GM12865 (cell line): ENCODE results near the gene NUPR1.

ENCODE experiments used
- DNase-seq: peaks from one replicate; pipeline ENCODE4 v3.0.0; 2010; ENCODE audit warnings: low read depth
- H3K4me3 ChIP-seq: 2 replicates; pipeline ENCODE4 v1.5.1; 2011; ENCODE audit warnings: mild to moderate bottlenecking, low read depth, low read length, control low read depth
- TF ChIP-seq, protein P1 (sequence below): IDR thresholded peaks from 2 replicates; pipeline ENCODE4 v1.5.1; 2011; ENCODE audit warnings: low read length, control low read depth, low read depth, inconsistent platforms; ENCODE audit not compliant: insufficient read depth; ENCODE audit errors: missing control alignments

The NUPR1 gene

DNA sequence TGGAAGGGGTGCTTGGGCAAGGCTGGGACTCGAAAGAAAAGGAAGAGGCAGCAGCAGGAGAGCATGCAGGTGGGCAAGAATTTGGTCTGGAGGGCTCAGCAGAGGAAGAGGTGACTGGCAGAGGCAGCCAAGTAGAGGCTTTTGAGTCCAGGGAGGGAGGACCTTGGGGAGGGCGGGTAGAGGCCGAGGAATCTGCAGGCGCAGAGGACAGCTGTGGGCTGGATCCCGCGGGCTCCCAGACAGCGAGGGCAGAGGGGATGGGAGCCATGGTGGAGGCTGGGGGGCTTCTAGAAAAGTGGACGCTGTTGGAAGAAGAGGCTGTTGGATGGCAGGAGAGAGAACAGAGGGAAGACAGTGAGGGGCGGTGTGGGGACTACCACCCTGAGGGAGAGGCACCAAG lies 41.4 kb downstream of the NUPR1 start:
- DNase-seq = no peak
- no peak overlapping the region for H3K4me3 ChIP-seq
- TF ChIP-seq, protein P1, sequence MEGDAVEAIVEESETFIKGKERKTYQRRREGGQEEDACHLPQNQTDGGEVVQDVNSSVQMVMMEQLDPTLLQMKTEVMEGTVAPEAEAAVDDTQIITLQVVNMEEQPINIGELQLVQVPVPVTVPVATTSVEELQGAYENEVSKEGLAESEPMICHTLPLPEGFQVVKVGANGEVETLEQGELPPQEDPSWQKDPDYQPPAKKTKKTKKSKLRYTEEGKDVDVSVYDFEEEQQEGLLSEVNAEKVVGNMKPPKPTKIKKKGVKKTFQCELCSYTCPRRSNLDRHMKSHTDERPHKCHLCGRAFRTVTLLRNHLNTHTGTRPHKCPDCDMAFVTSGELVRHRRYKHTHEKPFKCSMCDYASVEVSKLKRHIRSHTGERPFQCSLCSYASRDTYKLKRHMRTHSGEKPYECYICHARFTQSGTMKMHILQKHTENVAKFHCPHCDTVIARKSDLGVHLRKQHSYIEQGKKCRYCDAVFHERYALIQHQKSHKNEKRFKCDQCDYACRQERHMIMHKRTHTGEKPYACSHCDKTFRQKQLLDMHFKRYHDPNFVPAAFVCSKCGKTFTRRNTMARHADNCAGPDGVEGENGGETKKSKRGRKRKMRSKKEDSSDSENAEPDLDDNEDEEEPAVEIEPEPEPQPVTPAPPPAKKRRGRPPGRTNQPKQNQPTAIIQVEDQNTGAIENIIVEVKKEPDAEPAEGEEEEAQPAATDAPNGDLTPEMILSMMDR = no peak

DNA sequence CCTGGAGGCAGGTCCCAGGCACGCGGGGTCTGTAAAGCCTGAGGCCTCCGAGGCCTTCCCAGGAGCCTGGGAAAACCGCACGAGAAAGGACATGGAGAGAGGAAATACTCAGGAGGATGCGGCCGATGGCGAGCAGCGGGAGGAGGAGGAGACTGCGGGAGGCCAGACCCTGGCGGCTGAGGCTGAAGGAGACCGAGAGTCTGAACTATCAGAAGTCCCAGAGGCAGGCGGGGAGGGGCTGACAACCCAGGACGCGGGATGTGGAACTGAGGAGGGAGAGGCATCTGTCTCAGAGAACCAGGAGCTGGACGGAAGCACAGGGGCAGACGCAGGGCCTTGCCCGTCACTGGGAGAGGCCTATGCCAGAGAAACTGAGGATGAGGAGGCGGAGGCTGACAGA lies 41.9 kb downstream of the NUPR1 start:
- TF ChIP-seq, protein P1 = no peak
- no peak overlapping the region for H3K4me3 ChIP-seq
- no peak for DNase-seq

DNA sequence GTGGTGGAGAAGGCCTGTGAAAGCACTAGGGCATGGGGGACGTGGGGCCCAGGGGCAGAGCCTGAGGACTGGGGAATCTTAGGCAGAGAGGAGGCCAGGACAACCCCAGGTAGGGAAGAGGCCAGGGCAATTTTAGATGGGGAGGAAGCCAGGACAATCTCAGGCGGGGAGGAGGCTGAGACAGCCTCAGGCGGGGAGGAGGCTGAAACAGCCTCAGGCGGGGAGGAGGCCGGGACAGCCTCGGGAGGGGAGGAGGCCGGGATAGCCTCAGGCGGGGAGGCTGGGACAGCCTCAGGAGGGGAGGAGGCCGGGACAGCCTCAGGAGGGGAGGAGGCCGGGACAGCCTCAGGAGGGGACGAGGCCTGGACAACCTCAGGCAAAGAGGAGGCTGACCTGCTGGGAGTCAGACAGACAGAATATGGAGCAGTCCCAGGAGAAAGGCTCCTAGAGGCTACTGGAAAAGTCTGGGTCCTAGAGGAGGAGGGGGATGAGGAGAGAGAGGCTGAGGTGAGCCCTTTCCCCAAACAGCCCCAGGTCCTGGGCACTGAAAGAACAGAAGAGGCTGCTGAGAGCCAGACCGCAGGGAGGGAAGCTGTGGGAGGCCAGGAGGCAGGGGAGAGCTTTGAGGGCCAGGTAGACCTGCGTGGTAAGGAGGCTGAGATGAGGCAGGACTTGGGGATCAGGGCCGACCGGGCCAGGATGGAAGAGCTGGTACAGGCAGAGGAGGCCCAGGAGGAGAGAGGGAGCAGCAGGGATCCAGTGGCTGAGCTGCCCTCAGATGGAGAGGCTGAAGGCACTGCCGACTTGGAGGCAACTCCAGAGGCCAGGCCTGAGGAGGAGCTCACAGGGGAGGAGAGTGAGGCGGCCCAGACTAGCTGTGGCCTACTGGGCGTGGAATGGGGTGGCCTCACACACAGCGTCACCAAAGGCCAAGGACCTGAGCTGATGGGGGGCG lies 42.7 kb downstream of the NUPR1 start:
- no peak overlapping the region for H3K4me3 ChIP-seq
- no peak for DNase-seq
- TF ChIP-seq, protein P1 = no peak

DNA sequence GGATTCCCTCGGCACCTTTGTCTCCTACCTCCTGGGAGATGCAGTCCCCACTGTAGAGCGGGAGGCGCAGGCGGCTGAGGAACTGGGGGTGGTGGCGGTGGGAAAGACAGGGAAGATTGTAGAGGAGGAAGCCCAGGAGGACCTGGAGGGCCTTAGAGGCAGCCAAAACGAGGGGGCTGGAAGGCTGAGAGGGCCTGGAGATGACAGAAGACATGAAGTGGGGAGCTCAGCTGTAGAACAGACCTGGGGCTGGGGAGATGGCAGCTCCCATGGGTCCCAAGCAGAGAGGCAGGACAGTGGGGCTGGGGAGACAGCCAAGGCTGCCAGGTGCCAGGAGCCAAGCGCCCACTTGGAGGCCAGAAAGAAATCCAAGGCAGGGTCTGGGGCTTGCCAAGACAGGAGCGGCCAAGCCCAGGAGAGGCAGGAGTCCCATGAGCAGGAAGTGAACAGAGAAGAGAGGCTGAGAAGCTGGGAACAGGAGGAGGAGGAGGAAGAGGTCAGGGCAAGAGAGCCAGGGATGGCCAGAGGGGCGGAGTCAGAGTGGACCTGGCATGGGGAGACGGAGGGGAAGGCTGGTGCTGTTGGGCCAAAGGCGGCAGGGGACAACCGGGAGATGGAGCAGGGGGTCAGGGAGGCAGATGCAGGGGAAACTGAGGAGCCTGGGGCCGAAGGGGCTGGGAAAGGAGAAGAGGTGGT lies 43.5 kb downstream of the NUPR1 start:
- DNase-seq = no peak
- TF ChIP-seq, protein P1 = no peak
- peak overlapping the region; percentile 40 for H3K4me3 ChIP-seq

DNA sequence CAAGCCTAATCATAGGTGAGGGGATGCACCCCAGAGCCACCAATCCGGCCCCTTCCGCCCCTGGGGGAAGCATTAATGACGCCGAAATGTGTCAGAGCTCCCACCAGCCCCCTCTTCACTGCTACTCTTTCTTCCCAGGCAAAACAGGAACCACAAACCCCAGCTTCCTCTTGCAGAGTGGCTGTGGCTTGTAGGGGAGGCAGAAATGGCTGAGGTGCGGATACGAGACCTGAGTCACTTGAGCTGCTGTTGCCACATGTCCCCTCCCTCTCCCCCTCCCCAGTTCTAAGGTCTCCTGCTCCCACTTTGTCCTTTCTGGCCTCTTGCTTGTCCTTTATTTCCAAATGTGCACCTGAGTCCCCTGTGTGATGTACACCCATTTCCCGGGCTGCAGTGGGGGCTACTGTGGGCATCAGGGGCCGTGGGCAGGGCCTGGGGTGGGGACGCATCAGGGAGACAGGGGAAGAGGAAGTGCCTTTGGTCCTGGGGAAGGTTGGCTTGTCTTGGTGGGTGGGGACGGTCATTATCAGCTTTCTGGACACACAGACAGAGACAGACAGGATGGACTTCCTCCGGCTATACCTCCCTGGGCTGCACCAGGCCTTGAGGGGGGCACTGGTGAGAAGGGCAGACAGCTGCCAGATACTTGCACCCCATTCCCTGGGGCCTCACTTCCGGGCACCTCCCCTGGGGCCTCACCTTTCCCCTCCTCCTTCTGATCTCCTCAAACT lies 44.5 kb downstream of the NUPR1 start, which contains the start of gene APOBR:
Gene APOBR (plus strand): TSS at position 523 of the 731 bp plus-strand sequence. CDS start 39 bp downstream, at position 562.
- H3K4me3 ChIP-seq = peak within 1 kb of the TSS; percentile 40
- TF ChIP-seq, protein P1 = no peak
- peak; percentile 95 for DNase-seq

DNA sequence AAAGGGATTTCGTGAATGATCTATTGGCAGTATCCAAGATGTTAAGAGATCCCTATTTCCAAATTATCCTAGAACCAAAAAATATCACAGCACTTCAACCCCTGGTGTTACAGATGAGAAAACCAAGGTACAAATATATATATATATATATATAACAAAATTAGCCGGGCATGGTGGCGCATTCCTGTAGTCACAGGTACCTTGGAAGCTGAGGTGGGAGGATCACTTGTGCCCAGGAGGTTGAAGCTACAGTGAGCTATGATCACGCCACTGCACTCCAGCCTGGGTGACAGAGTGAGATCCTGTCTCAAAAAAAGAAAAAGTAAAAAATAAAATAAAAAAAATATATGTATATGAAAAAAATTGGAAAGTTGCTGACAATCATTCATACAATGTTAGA lies 46.3 kb downstream of the NUPR1 start:
- TF ChIP-seq, protein P1 = no peak
- DNase-seq = no peak
- H3K4me3 ChIP-seq = peak overlapping the region; percentile 99
